ENCODE results near the gene SLC22A23. TPM values are rescaled to one million over a fixed set of nuclear protein-coding genes. Genes with fewer than 3 reads are reported as not detected.

SLC22A23 gene
- total RNA-seq, 4 donors from 2014 or later, result 8.3 to 22.5 (median 12.8) TPM

- no peak for DNase-seq (ENCODE audit: low spot score)
- no peak for TF ChIP-seq CTCF (IDR thresholded peaks at IDR 0.05)
- no peak for ATAC-seq (ENCODE audit: low FRiP score)
Measured at GRCh38 chr6:3443221-3443515, 13.7 kb downstream of the SLC22A23 start.

- TF ChIP-seq CTCF (IDR thresholded peaks at IDR 0.05), result no peak
- no peak for ATAC-seq (ENCODE audit: low FRiP score)
Measured at GRCh38 chr6:3442431-3443220, 14.2 kb downstream of the SLC22A23 start.

GRCh38 chr6:3440911-3441310 is 15.9 kb downstream of the SLC22A23 start:
- TF ChIP-seq CTCF (IDR thresholded peaks at IDR 0.05), result no peak
- DNase-seq (ENCODE audit: low spot score), result no peak

More at GRCh38 chr6:3442431-3443220, 14.2 kb downstream of the SLC22A23 start:
- DNase-seq (ENCODE audit: low spot score), result no peak

GRCh38 chr6:3439961-3440360 is 16.9 kb downstream of the SLC22A23 start:
- ATAC-seq (ENCODE audit: low FRiP score) (no peak), DNase-seq (ENCODE audit: low spot score) (no peak)
- no peak for TF ChIP-seq CTCF (IDR thresholded peaks at IDR 0.05)

More at GRCh38 chr6:3440911-3441310, 15.9 kb downstream of the SLC22A23 start:
- ATAC-seq (ENCODE audit: low FRiP score), result no peak

- ATAC-seq (ENCODE audit: low FRiP score) (no peak), DNase-seq (ENCODE audit: low spot score) (no peak)
- no peak for TF ChIP-seq CTCF (IDR thresholded peaks at IDR 0.05)
Measured at GRCh38 chr6:3438190-3439167, 18.4 kb downstream of the SLC22A23 start.

GRCh38 chr6:3433005-3433404 is 23.8 kb downstream of the SLC22A23 start:
- no peak for TF ChIP-seq CTCF (IDR thresholded peaks at IDR 0.05)
- DNase-seq (ENCODE audit: low spot score), result no peak
- no peak for ATAC-seq (ENCODE audit: low FRiP score)

Data from omental fat pad (tissue), 4 donors.